Measurements from ENCODE around the gene NRN1.

NRN1 gene, protein sequence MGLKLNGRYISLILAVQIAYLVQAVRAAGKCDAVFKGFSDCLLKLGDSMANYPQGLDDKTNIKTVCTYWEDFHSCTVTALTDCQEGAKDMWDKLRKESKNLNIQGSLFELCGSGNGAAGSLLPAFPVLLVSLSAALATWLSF
- total RNA-seq = 0.09 to 0.52 (median 0.19) reads per million in 3 donors

DNA sequence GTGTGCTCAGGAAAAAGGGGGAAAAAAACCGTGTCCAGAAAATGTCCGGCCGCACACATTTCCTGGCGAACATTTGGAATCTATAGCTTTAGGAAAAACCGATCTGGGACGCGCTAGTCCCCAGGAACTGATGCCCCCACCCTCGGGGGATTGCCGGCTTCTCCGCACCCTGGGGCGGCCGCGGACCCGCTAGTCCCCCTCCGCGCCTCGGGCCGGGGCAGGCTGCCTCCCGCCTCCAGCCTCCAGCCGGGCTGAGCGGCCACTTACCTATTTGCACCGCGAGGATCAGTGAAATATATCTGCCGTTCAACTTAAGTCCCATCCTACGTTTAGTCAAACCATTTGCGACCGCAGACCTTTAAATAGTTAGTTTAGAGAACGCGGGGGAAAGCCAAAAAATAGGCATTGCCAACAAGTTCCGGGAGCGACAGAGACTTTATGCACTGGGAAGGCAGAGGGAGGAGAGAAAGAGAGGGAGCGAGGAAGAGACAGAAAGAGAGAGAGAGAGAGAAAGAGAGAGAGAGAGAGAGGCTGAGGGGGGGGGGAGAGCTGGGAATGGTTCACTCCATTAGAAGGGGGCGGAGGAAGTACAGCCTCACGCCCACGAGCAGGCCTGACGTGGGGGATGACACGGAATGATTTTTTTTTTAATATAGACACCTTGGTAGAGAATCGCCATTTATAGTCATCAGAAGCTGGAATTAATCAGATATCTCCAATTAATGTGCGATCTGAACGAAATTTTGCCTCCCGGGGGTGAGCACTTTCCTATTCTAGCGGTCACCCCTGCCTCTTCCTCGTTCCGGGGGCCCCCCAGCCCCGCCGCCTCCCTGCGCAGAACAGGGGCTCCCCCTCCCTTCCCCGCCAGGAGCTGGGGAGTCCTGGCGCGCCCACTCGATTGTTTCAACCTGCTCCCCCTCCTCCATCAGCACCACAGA is at the start of gene NRN1:
NRN1 (minus strand) TSS at position 498 of the 938 bp plus-strand sequence; CDS start at position 322, 176 bp downstream.
- Histone ChIP-seq H3K4me3 (ENCODE audit: insufficient read depth, low read depth, low read length, poor library complexity, severe bottlenecking) (peak within 1 kb of the TSS; percentile 48), H3K9me3 (ENCODE audit: control insufficient read depth, low read length) (no peaks in the 10 kb centered on the region), H3K27ac (ENCODE audit: insufficient read depth, low read length, poor library complexity, severe bottlenecking) (no peak within 1 kb of the TSS), H3K4me1 (ENCODE audit: control insufficient read depth, insufficient read depth, low read length, poor library complexity, severe bottlenecking) (peaks cover 58% of the 10 kb centered on the region), H3K36me3 (ENCODE audit: control insufficient read depth, insufficient read depth, low read length) (no peaks in the 10 kb centered on the region), H3K27me3 (replicated peaks; ENCODE audit: control insufficient read depth, insufficient read depth, low read length, poor library complexity, severe bottlenecking) (peaks cover 72% of the 10 kb centered on the region)
- DNase-seq = no peak

DNA sequence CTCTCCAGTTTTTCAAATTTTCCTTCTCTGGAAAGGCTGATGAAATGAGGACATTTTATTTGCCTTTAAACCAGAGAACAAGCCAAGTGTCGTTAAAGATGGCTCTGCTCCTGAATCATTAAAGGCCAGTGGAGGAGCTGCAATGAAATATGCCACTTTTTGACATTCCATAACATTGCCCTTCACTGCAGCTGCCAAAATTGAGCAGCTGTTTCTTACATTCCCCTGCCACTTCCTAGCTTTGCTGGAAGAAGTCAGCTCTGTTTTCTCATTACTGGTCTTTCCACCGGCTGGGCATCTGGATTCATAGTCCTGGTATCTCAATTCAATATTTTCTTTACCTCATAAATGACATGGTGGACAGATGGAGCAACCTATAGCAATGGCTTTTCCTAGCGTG is 45.5 kb upstream of the NRN1 start:
- H3K4me3 ChIP-seq (ENCODE audit: insufficient read depth, low read depth, low read length, poor library complexity, severe bottlenecking) = no peak overlapping the region
- H3K4me1 ChIP-seq (ENCODE audit: control insufficient read depth, insufficient read depth, low read length, poor library complexity, severe bottlenecking) = no peaks in the 10 kb centered on the region
- H3K27me3 ChIP-seq (replicated peaks; ENCODE audit: control insufficient read depth, insufficient read depth, low read length, poor library complexity, severe bottlenecking) = no peaks in the 10 kb centered on the region
- H3K9me3 ChIP-seq (ENCODE audit: control insufficient read depth, low read length) = no peaks in the 10 kb centered on the region
- H3K27ac ChIP-seq (ENCODE audit: insufficient read depth, low read length, poor library complexity, severe bottlenecking) = no peak overlapping the region
- DNase-seq = no peak
- H3K36me3 ChIP-seq (ENCODE audit: control insufficient read depth, insufficient read depth, low read length) = no peaks in the 10 kb centered on the region

DNA sequence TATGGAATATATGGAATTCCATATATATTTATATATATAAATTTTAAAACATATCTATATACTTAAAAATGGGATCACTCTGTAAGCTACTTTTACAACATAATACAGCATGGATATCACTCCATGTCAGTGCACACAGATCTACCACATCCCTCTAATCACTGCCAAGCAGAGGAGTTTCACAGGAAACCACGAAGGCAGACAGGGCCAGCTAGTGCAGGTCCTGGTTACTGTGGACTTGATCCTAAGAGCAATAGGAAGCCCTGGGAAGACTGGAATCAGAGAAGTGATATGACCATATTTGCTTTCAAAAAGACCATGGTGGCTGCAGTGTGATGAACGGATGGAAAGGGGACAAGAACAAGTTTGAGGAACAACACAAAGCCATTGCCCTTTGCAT is 40.0 kb upstream of the NRN1 start:
- Histone ChIP-seq H3K9me3 (ENCODE audit: control insufficient read depth, low read length) (no peaks in the 10 kb centered on the region), H3K4me1 (ENCODE audit: control insufficient read depth, insufficient read depth, low read length, poor library complexity, severe bottlenecking) (no peaks in the 10 kb centered on the region), H3K4me3 (ENCODE audit: insufficient read depth, low read depth, low read length, poor library complexity, severe bottlenecking) (no peak overlapping the region), H3K36me3 (ENCODE audit: control insufficient read depth, insufficient read depth, low read length) (no peaks in the 10 kb centered on the region), H3K27ac (ENCODE audit: insufficient read depth, low read length, poor library complexity, severe bottlenecking) (no peak overlapping the region), H3K27me3 (replicated peaks; ENCODE audit: control insufficient read depth, insufficient read depth, low read length, poor library complexity, severe bottlenecking) (no peaks in the 10 kb centered on the region)
- no peak for DNase-seq

DNA sequence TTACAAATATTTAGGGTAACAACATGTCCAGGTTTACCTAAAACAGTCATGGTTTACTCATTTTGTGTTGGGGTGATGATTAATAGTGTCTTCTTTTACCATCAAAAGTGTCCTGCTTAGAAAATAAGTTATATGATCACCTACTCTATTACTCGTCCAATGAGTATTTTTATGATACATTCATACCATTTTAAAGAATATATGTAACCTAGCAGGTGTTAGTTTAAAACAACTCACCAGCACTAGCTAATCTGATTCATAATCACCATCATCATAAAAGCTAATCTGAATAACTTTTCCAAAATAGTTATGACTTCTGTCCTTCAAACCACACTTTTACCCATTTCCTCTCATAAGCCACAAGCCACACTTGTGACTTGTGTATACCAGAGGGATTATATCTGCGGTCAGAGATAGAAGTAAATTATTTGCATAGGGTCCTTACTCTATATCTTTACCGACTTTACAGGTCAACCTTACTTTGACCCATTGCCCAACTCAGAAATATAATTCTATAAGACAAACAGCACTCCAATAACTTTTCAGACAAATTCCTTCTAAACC is 33.3 kb upstream of the NRN1 start:
- Histone ChIP-seq H3K36me3 (ENCODE audit: control insufficient read depth, insufficient read depth, low read length) (no peaks in the 10 kb centered on the region), H3K27ac (ENCODE audit: insufficient read depth, low read length, poor library complexity, severe bottlenecking) (no peak overlapping the region), H3K4me3 (ENCODE audit: insufficient read depth, low read depth, low read length, poor library complexity, severe bottlenecking) (no peak overlapping the region), H3K4me1 (ENCODE audit: control insufficient read depth, insufficient read depth, low read length, poor library complexity, severe bottlenecking) (no peaks in the 10 kb centered on the region), H3K9me3 (ENCODE audit: control insufficient read depth, low read length) (no peaks in the 10 kb centered on the region), H3K27me3 (replicated peaks; ENCODE audit: control insufficient read depth, insufficient read depth, low read length, poor library complexity, severe bottlenecking) (no peaks in the 10 kb centered on the region)
- no peak for DNase-seq

DNA sequence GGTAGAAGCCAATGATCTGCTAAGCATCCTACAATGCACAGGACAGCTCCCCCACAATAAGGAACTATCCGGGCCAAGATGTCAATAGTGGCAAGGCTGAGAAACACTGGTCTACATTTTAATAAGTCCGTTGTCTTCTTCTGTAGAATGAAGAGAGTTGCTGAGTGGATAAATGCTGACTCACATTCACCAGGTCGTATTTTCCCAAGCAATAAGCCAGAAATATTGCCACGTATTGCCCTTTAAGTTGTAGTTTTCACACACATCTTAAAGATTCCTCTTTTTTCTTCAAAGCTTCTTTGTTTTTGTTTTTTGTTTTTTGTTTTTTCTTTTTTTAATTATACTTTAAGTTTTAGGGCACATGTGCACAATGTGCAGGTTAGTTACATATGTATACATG is 30.5 kb upstream of the NRN1 start:
- Histone ChIP-seq H3K4me1 (ENCODE audit: control insufficient read depth, insufficient read depth, low read length, poor library complexity, severe bottlenecking) (no peaks in the 10 kb centered on the region), H3K36me3 (ENCODE audit: control insufficient read depth, insufficient read depth, low read length) (no peaks in the 10 kb centered on the region), H3K9me3 (ENCODE audit: control insufficient read depth, low read length) (no peaks in the 10 kb centered on the region), H3K27me3 (replicated peaks; ENCODE audit: control insufficient read depth, insufficient read depth, low read length, poor library complexity, severe bottlenecking) (no peaks in the 10 kb centered on the region), H3K4me3 (ENCODE audit: insufficient read depth, low read depth, low read length, poor library complexity, severe bottlenecking) (no peak overlapping the region), H3K27ac (ENCODE audit: insufficient read depth, low read length, poor library complexity, severe bottlenecking) (no peak overlapping the region)
- DNase-seq = no peak

DNA sequence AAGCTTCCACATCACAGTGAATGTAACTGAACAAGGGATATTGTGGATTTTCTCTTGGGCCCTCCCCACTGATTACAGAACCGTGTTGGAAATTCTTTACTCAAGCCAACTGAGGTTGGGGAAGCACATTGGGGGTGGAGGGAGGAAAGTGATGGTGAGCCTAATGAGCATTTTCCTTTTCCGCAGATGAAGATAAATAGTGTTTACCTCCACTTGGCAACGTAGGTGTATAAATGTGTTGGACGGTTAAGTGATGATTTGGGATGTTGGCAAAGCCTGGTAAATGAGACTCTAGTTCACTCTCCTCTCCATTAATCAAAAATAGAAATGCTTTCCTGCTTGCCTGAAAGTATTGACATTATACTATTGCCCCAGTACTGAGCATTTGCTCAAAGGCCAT is 27.1 kb upstream of the NRN1 start:
- no peaks in the 10 kb centered on the region for H3K27me3 ChIP-seq (replicated peaks; ENCODE audit: control insufficient read depth, insufficient read depth, low read length, poor library complexity, severe bottlenecking)
- H3K4me1 ChIP-seq (ENCODE audit: control insufficient read depth, insufficient read depth, low read length, poor library complexity, severe bottlenecking) = no peaks in the 10 kb centered on the region
- H3K27ac ChIP-seq (ENCODE audit: insufficient read depth, low read length, poor library complexity, severe bottlenecking) = no peak overlapping the region
- no peak for DNase-seq
- H3K36me3 ChIP-seq (ENCODE audit: control insufficient read depth, insufficient read depth, low read length) = no peaks in the 10 kb centered on the region
- H3K9me3 ChIP-seq (ENCODE audit: control insufficient read depth, low read length) = no peaks in the 10 kb centered on the region
- H3K4me3 ChIP-seq (ENCODE audit: insufficient read depth, low read depth, low read length, poor library complexity, severe bottlenecking) = no peak overlapping the region

DNA sequence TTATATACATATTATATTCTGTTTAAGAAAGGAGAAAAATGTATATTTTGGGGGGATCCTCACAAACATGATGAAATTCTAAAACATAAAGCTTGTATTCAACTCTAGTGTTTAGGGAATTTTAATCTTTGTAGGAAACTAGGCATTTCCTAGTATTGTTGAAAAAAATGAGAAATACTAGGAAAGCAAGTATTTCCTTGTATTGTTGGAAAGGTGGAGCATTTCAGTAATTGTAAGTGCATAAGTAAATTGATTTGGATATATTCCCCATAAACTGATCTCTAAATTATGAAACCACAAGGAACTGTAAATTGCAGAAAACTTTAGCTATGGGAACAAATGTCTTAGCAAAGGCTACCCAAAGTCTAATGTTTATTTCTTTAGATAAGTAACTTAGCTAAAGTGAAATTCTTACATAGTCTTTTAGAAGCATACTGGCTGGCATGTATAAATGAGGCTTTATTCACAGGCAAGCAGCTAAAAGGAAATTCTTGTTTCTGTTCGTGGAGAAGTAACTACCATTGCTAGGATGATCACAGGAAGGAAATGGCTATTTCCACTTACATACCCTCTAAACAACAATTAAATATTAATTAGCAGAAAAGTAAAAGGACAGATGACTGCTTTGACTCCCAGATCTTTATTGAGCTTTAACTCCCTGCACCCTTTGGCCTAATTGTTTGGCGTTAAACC is 19.9 kb upstream of the NRN1 start:
- H3K27me3 ChIP-seq (replicated peaks; ENCODE audit: control insufficient read depth, insufficient read depth, low read length, poor library complexity, severe bottlenecking) = no peaks in the 10 kb centered on the region
- no peak for DNase-seq
- no peaks in the 10 kb centered on the region for H3K36me3 ChIP-seq (ENCODE audit: control insufficient read depth, insufficient read depth, low read length)
- H3K27ac ChIP-seq (ENCODE audit: insufficient read depth, low read length, poor library complexity, severe bottlenecking) = no peak overlapping the region
- no peak overlapping the region for H3K4me3 ChIP-seq (ENCODE audit: insufficient read depth, low read depth, low read length, poor library complexity, severe bottlenecking)
- no peaks in the 10 kb centered on the region for H3K4me1 ChIP-seq (ENCODE audit: control insufficient read depth, insufficient read depth, low read length, poor library complexity, severe bottlenecking)
- H3K9me3 ChIP-seq (ENCODE audit: control insufficient read depth, low read length) = no peaks in the 10 kb centered on the region

DNA sequence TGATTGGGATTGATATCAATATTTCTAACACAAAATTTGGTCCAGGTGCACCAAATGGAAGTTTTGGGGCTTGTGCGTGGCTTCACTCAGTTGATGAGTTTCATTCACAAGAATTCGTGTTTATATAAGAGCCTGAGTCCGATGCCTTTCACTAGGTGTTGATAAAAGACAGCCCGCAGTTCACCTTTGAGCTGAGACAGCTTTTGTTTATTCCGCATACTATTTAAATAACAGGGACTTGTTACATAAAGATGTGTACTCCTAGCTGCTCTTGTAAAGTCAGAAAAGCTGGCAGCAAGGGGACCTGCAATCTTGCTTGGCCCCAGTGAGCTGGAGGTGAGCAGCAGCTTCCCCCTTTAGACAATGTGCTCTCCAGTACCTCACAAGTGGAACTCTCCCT is 19.0 kb upstream of the NRN1 start:
- Histone ChIP-seq H3K36me3 (ENCODE audit: control insufficient read depth, insufficient read depth, low read length) (no peaks in the 10 kb centered on the region), H3K9me3 (ENCODE audit: control insufficient read depth, low read length) (no peaks in the 10 kb centered on the region), H3K4me3 (ENCODE audit: insufficient read depth, low read depth, low read length, poor library complexity, severe bottlenecking) (no peak overlapping the region), H3K4me1 (ENCODE audit: control insufficient read depth, insufficient read depth, low read length, poor library complexity, severe bottlenecking) (no peaks in the 10 kb centered on the region), H3K27ac (ENCODE audit: insufficient read depth, low read length, poor library complexity, severe bottlenecking) (no peak overlapping the region), H3K27me3 (replicated peaks; ENCODE audit: control insufficient read depth, insufficient read depth, low read length, poor library complexity, severe bottlenecking) (peaks cover 5% of the 10 kb centered on the region)
- no peak for DNase-seq

DNA sequence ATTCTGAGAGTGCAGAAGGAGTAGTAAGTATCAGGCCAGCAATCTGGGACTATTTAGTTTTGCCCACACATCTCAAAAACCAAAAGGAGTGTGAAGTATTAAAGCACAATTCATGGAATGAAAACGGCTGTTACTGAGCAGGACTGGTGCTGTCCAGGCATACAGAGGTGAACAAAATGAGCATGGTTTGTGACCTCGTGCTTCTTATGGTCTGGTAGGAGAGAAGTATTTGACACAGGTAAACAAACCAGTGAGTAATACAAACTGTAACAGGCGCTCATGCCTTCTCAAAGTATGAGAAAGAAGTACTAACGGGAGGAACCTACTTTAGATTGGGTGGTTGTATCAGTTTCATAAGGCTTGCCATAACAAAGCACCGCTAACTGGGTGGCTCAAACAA is 17.5 kb upstream of the NRN1 start:
- DNase-seq = no peak

More for the DNA sequence above, 17.5 kb upstream of the NRN1 start:
- Histone ChIP-seq H3K9me3 (ENCODE audit: control insufficient read depth, low read length) (no peaks in the 10 kb centered on the region), H3K4me3 (ENCODE audit: insufficient read depth, low read depth, low read length, poor library complexity, severe bottlenecking) (no peak overlapping the region), H3K27ac (ENCODE audit: insufficient read depth, low read length, poor library complexity, severe bottlenecking) (no peak overlapping the region), H3K36me3 (ENCODE audit: control insufficient read depth, insufficient read depth, low read length) (no peaks in the 10 kb centered on the region), H3K27me3 (replicated peaks; ENCODE audit: control insufficient read depth, insufficient read depth, low read length, poor library complexity, severe bottlenecking) (peaks cover 8% of the 10 kb centered on the region), H3K4me1 (ENCODE audit: control insufficient read depth, insufficient read depth, low read length, poor library complexity, severe bottlenecking) (no peaks in the 10 kb centered on the region)
